Stimulated activated naive CD8-positive, alpha-beta T cell treated with anti-CD3 and anti-CD28 coated beads, Interleukin-15, Interleukin-2, amounts not matched to agents 100 ng/mL and 50 ng/mL, for 24 hours (primary cell): ENCODE measurements around the gene MGRN1.

Source experiments
- H3K27ac Mint-ChIP-seq: one replicate; pipeline ENCODE4 v1.8.0; 2021; ENCODE audit warnings: mild to moderate bottlenecking, mixed read lengths
- H3K27me3 Mint-ChIP-seq: one replicate; pipeline ENCODE4 v1.8.0; 2021; ENCODE audit warnings: mixed read lengths
- H3K36me3 Mint-ChIP-seq: one replicate; pipeline ENCODE4 v1.8.0; 2021; ENCODE audit warnings: low read depth, mixed read lengths
- H3K4me1 Mint-ChIP-seq: one replicate; pipeline ENCODE4 v1.8.0; 2021; ENCODE audit warnings: low read depth, mixed read lengths
- H3K4me3 Mint-ChIP-seq: one replicate; pipeline ENCODE4 v1.8.0; 2021; ENCODE audit warnings: mild to moderate bottlenecking, mixed read lengths
- H3K9me3 Mint-ChIP-seq: one replicate; pipeline ENCODE4 v1.8.0; 2021; ENCODE audit warnings: mixed read lengths

Gene MGRN1

DNA sequence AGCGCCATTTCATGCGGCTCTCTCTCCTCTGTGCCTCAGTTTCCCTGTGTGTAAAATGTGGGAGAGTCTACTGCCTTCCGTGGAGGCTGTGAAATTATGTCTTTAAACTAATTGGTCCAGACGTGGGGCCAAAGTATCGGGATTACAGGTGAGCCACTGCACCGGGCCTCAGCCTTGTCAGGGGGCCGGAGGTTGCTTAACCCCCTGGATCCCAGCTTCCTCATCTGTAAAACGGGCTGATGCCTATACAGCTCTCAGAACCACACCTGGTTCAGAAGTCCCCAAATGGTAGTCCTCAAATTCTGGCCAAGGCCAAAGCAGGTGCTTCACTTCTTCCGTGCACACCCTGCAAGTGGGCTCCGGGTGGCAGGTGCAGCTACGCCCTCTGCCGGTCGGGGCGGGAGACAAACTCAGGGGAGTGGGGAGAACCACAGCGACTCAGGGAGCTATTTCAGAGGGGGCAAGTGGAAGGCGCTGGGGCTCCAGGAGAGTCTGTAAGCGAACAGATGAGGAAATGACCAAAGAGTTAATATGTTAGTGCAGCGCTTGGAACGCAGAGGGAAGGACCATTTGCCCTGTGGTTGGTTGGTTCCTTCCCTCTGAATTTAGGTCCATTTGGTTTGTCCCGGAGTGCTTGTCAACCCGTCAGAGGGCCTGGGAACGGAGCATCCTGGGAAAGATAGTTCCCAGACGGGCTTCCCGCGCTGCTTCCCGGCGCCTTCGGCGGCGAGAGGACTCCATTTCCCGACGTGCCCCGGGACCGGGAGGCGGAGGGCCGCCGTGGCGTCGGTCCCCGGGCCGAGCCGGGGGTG, at the start of gene MGRN1:
Gene MGRN1, plus strand, starts transcription at position 812 of the 812 bp plus-strand sequence. CDS start 135 bp downstream, outside the sequence.
- H3K36me3 Mint-ChIP-seq, result peaks cover 5% of the 10 kb centered on the region
- H3K4me3 Mint-ChIP-seq, result peak within 1 kb of the TSS; percentile 98
- no peaks in the 10 kb centered on the region for H3K9me3 Mint-ChIP-seq
- no peaks in the 10 kb centered on the region for H3K27me3 Mint-ChIP-seq
- peaks cover 35% of the 10 kb centered on the region for H3K4me1 Mint-ChIP-seq
- H3K27ac Mint-ChIP-seq, result peak within 1 kb of the TSS; percentile 96

DNA sequence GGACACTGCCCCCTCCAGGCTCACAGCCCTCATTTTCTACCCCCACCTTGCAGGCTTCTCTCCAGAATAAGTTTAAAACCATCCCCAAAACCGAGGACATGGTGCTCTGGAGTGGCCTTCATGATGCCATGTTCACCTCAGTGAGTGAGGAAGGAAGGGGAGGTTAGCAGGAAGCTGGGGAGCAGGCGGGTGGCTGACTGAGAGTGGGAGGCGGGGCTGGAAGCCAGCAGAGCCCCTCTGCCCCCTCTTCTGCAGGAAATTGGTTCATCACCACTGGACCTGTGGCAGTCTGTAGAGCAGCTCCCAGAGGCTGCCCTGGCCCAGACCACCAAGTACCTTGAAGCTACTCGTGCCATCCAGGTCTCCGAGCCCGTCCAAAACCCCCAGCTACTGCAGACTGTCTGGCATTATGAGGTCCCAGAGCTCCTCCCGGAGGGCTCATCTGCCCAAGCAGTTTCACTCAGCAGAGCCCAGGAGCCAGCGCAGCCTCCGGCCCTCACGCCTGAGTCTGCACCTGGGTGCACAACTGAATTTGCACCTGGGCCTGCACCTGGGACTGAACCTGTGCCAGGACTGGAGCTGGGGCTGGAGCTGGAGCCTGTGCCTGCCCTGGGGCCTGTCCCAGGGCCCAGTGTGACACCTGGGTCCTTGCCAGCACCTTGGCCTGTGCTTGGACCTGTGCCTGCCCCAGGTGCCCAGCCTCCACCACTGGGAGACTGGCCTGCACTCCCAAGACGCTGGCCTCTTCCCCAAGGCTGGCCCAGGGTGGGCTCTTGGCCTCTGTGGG, 49.5 kb upstream of the MGRN1 start:
- Mint-ChIP-seq H3K27ac (no peak overlapping the region), H3K4me1 (no peaks in the 10 kb centered on the region), H3K27me3 (no peaks in the 10 kb centered on the region), H3K36me3 (no peaks in the 10 kb centered on the region), H3K4me3 (no peak overlapping the region), H3K9me3 (no peaks in the 10 kb centered on the region)

- Mint-ChIP-seq H3K27ac (no peak overlapping the region), H3K27me3 (no peaks in the 10 kb centered on the region), H3K9me3 (no peaks in the 10 kb centered on the region), H3K36me3 (no peaks in the 10 kb centered on the region), H3K4me3 (no peak overlapping the region), H3K4me1 (no peaks in the 10 kb centered on the region)
Observed at GRCh38 chr16:4576008-4576407, 48.6 kb upstream of the MGRN1 start.

DNA sequence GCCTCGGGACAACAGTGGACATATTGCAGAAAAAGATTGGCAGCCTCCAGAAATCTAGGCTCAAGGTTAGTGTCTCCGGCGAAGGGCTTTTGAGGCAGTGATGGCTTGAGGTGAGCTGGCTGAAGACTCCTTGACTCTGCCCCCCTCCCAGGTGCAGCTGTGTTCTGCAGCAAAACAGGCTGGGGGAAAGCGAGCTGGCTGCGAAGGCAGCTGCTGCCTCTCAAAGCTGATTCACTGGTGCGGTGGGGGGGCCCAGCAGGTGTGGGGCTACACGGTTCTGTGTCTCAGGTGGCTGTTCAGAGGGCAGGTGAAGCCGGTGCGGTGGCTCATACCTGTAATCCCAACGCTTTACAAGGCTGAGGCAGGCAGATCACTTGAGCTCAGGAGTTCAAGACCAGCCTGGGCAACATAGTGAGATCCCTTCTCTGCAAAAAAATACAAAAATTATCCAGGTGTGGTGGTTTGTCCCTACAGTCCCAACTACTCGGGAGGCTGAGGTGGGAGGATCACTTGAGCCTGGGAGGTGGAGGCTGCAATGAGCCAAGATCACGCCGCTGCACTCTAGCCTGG, 45.6 kb upstream of the MGRN1 start:
- Mint-ChIP-seq H3K27me3 (no peaks in the 10 kb centered on the region), H3K36me3 (no peaks in the 10 kb centered on the region)

DNA sequence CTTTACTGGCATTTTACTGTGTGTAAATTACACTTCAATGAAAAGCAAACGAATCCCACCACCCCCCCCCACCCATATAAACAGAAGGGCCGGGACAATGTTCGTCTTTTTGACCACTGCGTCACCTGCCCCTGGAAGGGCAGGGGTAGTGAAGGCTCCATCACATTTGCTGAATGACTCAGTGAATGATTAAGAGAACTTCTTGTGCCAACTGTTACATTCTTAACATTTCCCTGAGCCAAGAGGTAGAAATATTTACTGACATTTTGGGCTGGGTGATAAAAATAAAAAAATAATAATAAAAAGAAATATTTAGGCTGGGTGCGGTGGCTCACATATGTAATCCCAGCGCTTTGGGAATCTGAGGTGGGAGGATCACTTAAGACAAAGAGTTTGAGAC, 44.4 kb upstream of the MGRN1 start:
- no peaks in the 10 kb centered on the region for H3K9me3 Mint-ChIP-seq

More for the DNA sequence above, 45.6 kb upstream of the MGRN1 start:
- Mint-ChIP-seq H3K9me3 (no peaks in the 10 kb centered on the region), H3K27ac (no peak overlapping the region), H3K4me1 (no peaks in the 10 kb centered on the region), H3K4me3 (no peak overlapping the region)

DNA sequence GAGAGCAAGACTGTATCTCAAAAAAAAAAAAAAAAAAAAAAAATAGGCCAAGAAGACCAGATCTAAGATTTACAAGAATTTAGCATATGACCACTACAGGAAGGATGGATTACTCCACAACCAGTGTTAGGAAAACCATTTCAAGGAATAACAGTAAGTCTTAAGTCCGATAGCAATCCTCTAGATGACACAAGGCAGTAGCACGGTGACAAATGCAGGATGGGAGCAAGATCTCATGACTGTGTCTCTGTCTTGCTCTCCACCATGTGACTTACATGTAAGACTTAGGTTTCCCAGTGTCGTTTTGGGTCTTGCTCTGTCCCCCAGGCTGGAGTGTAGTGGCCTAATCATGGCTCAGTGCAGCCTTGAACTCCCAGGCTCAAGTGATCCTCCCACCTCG, 40.7 kb upstream of the MGRN1 start:
- no peaks in the 10 kb centered on the region for H3K36me3 Mint-ChIP-seq
- no peaks in the 10 kb centered on the region for H3K4me1 Mint-ChIP-seq
- H3K27me3 Mint-ChIP-seq, result peaks cover 5% of the 10 kb centered on the region
- no peak overlapping the region for H3K27ac Mint-ChIP-seq
- H3K4me3 Mint-ChIP-seq, result no peak overlapping the region
- no peaks in the 10 kb centered on the region for H3K9me3 Mint-ChIP-seq

More for the DNA sequence above, 44.4 kb upstream of the MGRN1 start:
- Mint-ChIP-seq H3K4me3 (no peak overlapping the region), H3K27ac (no peak overlapping the region), H3K36me3 (no peaks in the 10 kb centered on the region), H3K4me1 (no peaks in the 10 kb centered on the region), H3K27me3 (no peaks in the 10 kb centered on the region)

GRCh38 chr16:4586291-4586690, 38.3 kb upstream of the MGRN1 start:
- Mint-ChIP-seq H3K4me1 (no peaks in the 10 kb centered on the region), H3K27ac (no peak overlapping the region), H3K9me3 (no peaks in the 10 kb centered on the region), H3K4me3 (no peak overlapping the region), H3K36me3 (no peaks in the 10 kb centered on the region), H3K27me3 (peaks cover 5% of the 10 kb centered on the region)

DNA sequence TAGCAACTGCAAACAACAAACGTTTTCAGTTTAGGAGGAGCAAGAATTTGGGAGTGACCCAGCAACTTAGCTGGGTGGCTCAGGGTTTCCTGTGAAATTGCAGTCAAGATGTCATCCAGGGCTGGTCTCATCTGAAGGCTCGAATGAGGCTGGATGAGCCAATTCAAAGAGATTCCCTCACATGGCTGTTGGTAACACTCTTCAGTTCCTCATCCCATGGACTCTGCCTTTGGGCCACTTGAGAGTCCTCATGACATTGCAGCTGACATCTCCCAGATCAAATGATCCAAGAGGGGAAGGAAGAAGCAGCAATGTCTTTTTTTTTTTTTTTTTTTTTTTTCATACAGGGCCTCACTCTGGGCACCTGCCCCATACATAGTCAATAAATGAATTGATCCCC, 36.2 kb upstream of the MGRN1 start:
- Mint-ChIP-seq H3K4me1 (no peaks in the 10 kb centered on the region), H3K9me3 (no peaks in the 10 kb centered on the region), H3K27me3 (peaks cover 5% of the 10 kb centered on the region), H3K4me3 (no peak overlapping the region), H3K27ac (no peak overlapping the region), H3K36me3 (no peaks in the 10 kb centered on the region)

- H3K4me3 Mint-ChIP-seq, result no peak overlapping the region
- no peak overlapping the region for H3K27ac Mint-ChIP-seq
- no peaks in the 10 kb centered on the region for H3K9me3 Mint-ChIP-seq
- H3K27me3 Mint-ChIP-seq, result peaks cover 5% of the 10 kb centered on the region
- no peaks in the 10 kb centered on the region for H3K36me3 Mint-ChIP-seq
- H3K4me1 Mint-ChIP-seq, result no peaks in the 10 kb centered on the region
Observed at GRCh38 chr16:4588961-4589360, 35.7 kb upstream of the MGRN1 start.

GRCh38 chr16:4591191-4591590, 33.4 kb upstream of the MGRN1 start:
- Mint-ChIP-seq H3K27ac (no peak overlapping the region), H3K4me3 (no peak overlapping the region), H3K36me3 (no peaks in the 10 kb centered on the region), H3K9me3 (no peaks in the 10 kb centered on the region), H3K27me3 (no peaks in the 10 kb centered on the region), H3K4me1 (no peaks in the 10 kb centered on the region)

GRCh38 chr16:4591706-4592470, 32.7 kb upstream of the MGRN1 start:
- no peaks in the 10 kb centered on the region for H3K36me3 Mint-ChIP-seq
- H3K27ac Mint-ChIP-seq, result no peak overlapping the region
- no peaks in the 10 kb centered on the region for H3K27me3 Mint-ChIP-seq
- H3K9me3 Mint-ChIP-seq, result no peaks in the 10 kb centered on the region
- no peak overlapping the region for H3K4me3 Mint-ChIP-seq
- H3K4me1 Mint-ChIP-seq, result no peaks in the 10 kb centered on the region

- no peaks in the 10 kb centered on the region for H3K36me3 Mint-ChIP-seq
- no peak overlapping the region for H3K27ac Mint-ChIP-seq
- no peak overlapping the region for H3K4me3 Mint-ChIP-seq
- no peaks in the 10 kb centered on the region for H3K27me3 Mint-ChIP-seq
- no peaks in the 10 kb centered on the region for H3K4me1 Mint-ChIP-seq
- H3K9me3 Mint-ChIP-seq, result no peaks in the 10 kb centered on the region
Observed at GRCh38 chr16:4593086-4593485, 31.5 kb upstream of the MGRN1 start.

DNA sequence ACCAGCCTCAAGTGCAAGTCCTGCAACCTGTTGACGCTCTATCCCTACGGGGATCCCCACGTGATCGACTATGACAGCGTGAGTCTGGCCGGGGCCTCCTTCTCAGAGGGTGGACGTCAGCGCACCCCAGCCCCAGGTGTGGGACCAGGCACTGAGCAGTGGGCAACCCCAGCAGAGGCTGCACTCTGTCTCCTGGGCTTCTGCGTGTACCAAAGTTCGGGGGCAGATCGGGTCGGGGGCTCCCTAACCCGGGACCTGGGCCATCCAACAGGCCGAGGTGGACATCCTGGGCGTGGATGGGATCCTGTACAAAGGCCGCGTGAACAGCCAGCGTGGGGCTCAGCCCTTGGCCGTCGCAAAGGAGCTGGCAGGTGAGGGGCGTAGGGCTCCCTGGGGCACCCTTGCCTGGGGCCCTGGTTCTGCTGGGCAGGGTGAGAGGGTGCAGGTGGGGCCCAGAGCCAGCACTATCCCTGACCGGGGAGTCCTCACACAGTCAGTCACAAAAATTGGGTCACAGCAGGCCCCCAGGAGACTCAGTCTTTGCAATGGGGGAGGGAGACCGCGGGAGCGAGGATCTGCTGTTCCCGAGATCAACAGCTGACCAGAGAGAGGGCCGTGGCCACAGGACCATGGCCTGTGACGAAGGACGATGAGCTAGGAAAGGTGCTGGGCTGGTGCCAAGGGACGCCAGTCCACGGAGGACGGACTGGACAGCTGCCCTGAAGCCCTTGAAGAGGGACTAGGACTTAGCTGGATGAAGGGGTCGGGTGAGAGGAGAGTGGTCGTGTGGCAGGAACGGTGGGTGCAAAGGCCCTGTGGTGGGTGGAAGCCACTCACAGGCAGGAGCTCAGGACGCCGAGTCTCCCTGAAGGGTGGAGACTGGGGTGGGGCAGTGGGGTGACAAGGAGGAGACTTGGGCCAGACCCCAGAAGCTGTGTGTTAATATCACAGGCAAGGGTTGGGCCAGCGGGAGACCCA, 29.9 kb upstream of the MGRN1 start:
- H3K4me3 Mint-ChIP-seq, result no peak overlapping the region
- H3K9me3 Mint-ChIP-seq, result no peaks in the 10 kb centered on the region
- no peaks in the 10 kb centered on the region for H3K27me3 Mint-ChIP-seq
- H3K36me3 Mint-ChIP-seq, result no peaks in the 10 kb centered on the region
- no peak overlapping the region for H3K27ac Mint-ChIP-seq
- H3K4me1 Mint-ChIP-seq, result no peaks in the 10 kb centered on the region

DNA sequence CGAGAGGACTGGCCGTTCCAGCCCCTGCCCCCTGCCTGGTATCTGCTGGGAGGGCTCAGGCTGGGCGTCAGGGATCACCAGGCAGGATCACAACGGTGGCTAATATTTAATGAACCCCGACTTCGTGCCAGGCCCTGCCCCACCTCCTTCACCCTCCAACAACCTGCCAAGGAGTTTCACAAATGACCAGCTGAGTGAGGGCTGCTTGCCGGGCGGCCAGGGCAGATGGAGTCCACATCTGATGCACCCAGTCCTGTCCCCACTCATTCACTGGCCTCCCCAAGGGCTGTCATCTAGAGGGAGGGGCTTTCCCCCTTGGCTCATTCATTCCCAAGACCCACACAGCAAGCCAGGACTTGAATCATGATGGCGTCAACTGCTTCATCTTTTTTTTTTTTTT, 27.5 kb upstream of the MGRN1 start:
- Mint-ChIP-seq H3K9me3 (no peaks in the 10 kb centered on the region), H3K27ac (no peak overlapping the region), H3K4me3 (no peak overlapping the region), H3K27me3 (peaks cover 4% of the 10 kb centered on the region), H3K36me3 (no peaks in the 10 kb centered on the region), H3K4me1 (no peaks in the 10 kb centered on the region)
